GM19372 (cell line): ENCODE results near the gene GPATCH3.
"Not testable (repeated sequence)": the region's sequence is repeated elsewhere in the genome, so short reads cannot be mapped to it uniquely, and the experiment has no call there.

ENCODE experiments used
- ATAC-seq: cut with Tn5 transposase; IDR thresholded peaks from one replicate; pipeline ENCODE4 v1.9.1; 2021; ENCODE audit warnings: mild to moderate bottlenecking, low read depth, moderate library complexity; ENCODE audit not compliant: unreplicated experiment

GPATCH3 gene

GRCh38 chr1:26848941-26849774 is 51.1 kb downstream of the GPATCH3 start:
- no peak for ATAC-seq

- no peak for ATAC-seq
Measured at GRCh38 chr1:26848499-26848898, 51.8 kb downstream of the GPATCH3 start.

GRCh38 chr1:26847826-26848225 is 52.4 kb downstream of the GPATCH3 start:
- ATAC-seq, result not testable (repeated sequence)

GRCh38 chr1:26844424-26845196 is 55.7 kb downstream of the GPATCH3 start:
- no peak for ATAC-seq
